ENCODE data around the gene TNFAIP8. TPM values are rescaled to one million over a fixed set of nuclear protein-coding genes. Genes with fewer than 3 reads are reported as not detected.

The TNFAIP8 gene
- polyA plus RNA-seq, 1 experiment = 11.3 TPM

DNA sequence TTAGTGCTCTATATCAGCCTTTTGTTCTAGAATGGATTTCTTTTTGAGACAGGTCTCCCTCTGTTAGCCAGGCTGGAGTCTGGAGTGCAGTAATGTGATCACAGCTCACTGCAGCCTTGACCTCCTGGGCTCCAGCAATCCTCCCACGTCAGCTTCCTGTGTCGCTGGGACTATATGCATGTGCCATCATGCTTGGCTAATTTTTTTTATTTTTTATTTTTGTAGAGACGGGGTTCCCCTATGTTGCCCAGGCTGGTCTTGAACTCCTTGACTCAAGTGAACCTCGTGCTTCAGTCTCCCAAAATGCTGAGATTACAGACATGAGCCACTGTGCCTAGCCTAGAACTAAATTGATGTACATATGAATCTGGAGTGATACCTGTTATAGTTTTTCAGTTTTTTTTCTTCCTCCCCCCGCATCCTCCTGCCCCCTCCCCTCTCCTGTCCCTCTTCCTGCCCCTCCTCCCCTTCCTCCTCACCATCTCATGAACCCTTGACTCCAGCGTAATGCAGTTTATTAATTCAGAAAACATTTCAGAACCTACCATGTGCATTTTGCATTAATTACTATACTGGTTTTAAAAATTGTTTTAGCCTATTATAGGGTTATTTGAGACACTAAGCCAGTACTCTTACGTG lies 37.4 kb upstream of the TNFAIP8 start:
- H3K4me3 ChIP-seq (ENCODE audit: low read depth, low read length) = no peak overlapping the region
- no peaks in the 10 kb centered on the region for H3K27me3 ChIP-seq (ENCODE audit: control insufficient read depth, insufficient read depth, low read length)
- no peaks in the 10 kb centered on the region for H3K36me3 ChIP-seq (ENCODE audit: control insufficient read depth, insufficient read depth, low read length)
- no peak for TF ChIP-seq CTCF (IDR thresholded peaks at IDR 0.05; ENCODE audit: insufficient read depth, low read depth, low read length)
- DNase-seq (ENCODE audit: low read depth) = no peak
- ChIA-PET POLR2A (no interaction called here), CTCF (no interaction called here)

DNA sequence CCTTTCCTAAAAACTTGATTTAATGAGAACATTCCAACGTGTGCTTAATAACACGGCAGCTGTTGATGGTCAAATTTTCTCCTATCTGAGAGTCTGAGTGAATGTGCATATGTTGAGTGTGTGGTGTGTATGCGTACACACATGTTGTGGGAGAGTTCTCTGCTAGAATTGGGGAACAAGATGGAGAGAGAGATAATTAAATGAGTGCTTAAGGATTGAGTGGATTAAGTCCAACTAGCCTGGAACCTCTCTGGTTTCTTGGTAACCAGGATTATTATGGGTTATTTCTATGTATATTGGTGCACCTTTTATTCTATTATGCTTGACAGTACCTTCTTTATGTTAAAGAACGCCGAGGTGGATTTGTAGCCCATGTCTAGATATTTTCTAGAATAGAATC lies 36.4 kb upstream of the TNFAIP8 start:
- TF ChIP-seq CTCF (IDR thresholded peaks at IDR 0.05; ENCODE audit: insufficient read depth, low read depth, low read length) = no peak
- H3K4me3 ChIP-seq (ENCODE audit: low read depth, low read length) = no peak overlapping the region
- DNase-seq (ENCODE audit: low read depth) = no peak
- no peaks in the 10 kb centered on the region for H3K36me3 ChIP-seq (ENCODE audit: control insufficient read depth, insufficient read depth, low read length)
- POLR2A ChIA-PET = no interaction called here
- CTCF ChIA-PET = no interaction called here
- no peaks in the 10 kb centered on the region for H3K27me3 ChIP-seq (ENCODE audit: control insufficient read depth, insufficient read depth, low read length)

GRCh38 chr5:119319890-119320289 lies 35.9 kb upstream of the TNFAIP8 start:
- Histone ChIP-seq H3K36me3 (ENCODE audit: control insufficient read depth, insufficient read depth, low read length) (no peaks in the 10 kb centered on the region), H3K4me3 (ENCODE audit: low read depth, low read length) (no peak overlapping the region), H3K27me3 (ENCODE audit: control insufficient read depth, insufficient read depth, low read length) (no peaks in the 10 kb centered on the region)
- no peak for TF ChIP-seq CTCF (IDR thresholded peaks at IDR 0.05; ENCODE audit: insufficient read depth, low read depth, low read length)
- ChIA-PET CTCF (no interaction called here), POLR2A (no interaction called here)
- DNase-seq (ENCODE audit: low read depth) = no peak

- Histone ChIP-seq H3K36me3 (ENCODE audit: control insufficient read depth, insufficient read depth, low read length) (no peaks in the 10 kb centered on the region), H3K27me3 (ENCODE audit: control insufficient read depth, insufficient read depth, low read length) (no peaks in the 10 kb centered on the region), H3K4me3 (ENCODE audit: low read depth, low read length) (no peak overlapping the region)
- no peak for TF ChIP-seq CTCF (IDR thresholded peaks at IDR 0.05; ENCODE audit: insufficient read depth, low read depth, low read length)
- POLR2A ChIA-PET = no interaction called here
- CTCF ChIA-PET = interaction anchor here (0.7 to 1.5 kb wide), 3 partner anchors 13 to 334 kb away, joined by 3 to 5 read pairs (median 4); no protein-coding TSS in a partner anchor
- no peak for DNase-seq (ENCODE audit: low read depth)
Observed at GRCh38 chr5:119321569-119322311, 34.1 kb upstream of the TNFAIP8 start.

DNA sequence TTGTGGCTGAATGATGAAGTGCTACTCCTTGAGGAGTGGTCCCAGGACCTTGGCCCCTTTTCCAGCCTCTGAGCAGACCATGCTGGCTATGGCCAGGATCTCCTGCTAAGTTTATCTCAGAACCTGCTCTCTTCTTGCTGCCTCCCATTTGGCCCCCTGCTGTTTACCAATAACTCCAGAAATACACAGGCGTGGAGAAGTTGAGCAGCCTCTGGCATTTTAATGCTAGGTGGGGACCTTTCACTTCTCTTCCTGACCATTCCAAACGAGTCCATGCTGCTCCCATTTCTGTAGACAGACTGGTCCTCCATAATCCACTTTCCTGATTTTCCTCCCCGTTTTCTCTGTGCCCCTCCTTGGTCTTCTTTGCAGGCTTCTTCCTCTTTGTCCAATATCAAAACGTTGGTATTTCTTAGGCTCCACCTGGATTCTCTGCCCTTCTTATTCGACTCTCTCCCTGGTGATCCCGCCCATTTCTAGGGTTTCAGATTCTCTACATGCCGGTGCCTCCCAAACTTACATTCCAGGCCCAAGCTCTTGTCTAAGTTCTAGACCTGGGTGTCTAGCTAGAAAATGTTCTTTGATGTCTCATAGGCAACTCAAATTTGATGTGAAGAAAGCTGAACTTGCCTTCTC lies 33.4 kb upstream of the TNFAIP8 start:
- Histone ChIP-seq H3K4me3 (ENCODE audit: low read depth, low read length) (no peak overlapping the region), H3K36me3 (ENCODE audit: control insufficient read depth, insufficient read depth, low read length) (no peaks in the 10 kb centered on the region), H3K27me3 (ENCODE audit: control insufficient read depth, insufficient read depth, low read length) (no peaks in the 10 kb centered on the region)
- no peak for TF ChIP-seq CTCF (IDR thresholded peaks at IDR 0.05; ENCODE audit: insufficient read depth, low read depth, low read length)
- no peak for DNase-seq (ENCODE audit: low read depth)
- ChIA-PET CTCF (interaction anchor here (1.2 to 2.1 kb wide), 4 partner anchors 8 to 335 kb away, joined by 3 to 7 read pairs (median 4); no protein-coding TSS in a partner anchor), POLR2A (interaction anchor here (0.5 kb wide), 1 partner anchor 20 kb away, joined by 3 read pairs; no protein-coding TSS in a partner anchor)
